Measurements from ENCODE around the gene YY1.

DNA sequence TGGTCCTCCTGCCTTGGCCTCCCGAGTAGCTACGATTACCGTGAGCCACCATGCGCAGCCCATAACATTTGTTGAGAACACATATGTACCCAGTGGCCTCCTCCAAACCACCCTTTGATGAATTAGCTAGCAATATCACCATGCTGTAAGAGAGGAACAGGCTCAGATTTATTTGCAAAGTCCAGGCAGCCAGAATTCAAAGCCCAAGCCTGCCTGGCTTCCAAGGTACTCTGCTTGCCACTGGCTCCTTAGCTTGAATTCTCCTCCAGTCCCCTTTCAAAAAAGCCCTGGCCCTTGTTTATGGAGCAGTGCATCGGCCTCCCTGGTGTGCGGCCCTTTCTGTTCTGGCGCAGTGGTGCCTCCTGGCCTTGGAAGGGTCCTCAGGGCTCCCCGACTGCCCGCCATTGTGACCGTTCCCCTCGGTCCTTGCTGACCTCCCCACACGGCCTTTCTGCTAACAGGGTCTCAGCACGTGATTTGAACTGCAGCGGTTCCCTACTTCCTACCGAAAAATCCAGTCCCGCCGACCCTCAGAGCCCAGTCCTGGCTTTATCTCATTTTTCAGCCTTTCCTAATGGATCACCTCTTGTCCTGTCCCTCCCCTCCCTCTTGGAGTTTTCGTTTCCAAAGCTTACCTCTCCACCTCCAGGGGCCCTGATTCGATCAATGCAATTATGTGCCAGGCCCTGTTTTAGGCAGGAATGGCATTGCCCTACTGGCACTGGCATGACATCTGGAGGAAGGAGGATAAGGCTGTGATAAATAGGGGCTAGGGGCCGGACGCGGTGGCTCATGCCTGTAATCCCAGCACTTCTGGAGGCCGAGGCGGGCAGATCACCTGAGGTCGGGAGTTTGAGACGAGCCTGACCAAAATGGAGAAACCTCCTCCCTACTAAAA, 45.3 kb downstream of the YY1 start:
- TF ChIP-seq, protein P1, sequence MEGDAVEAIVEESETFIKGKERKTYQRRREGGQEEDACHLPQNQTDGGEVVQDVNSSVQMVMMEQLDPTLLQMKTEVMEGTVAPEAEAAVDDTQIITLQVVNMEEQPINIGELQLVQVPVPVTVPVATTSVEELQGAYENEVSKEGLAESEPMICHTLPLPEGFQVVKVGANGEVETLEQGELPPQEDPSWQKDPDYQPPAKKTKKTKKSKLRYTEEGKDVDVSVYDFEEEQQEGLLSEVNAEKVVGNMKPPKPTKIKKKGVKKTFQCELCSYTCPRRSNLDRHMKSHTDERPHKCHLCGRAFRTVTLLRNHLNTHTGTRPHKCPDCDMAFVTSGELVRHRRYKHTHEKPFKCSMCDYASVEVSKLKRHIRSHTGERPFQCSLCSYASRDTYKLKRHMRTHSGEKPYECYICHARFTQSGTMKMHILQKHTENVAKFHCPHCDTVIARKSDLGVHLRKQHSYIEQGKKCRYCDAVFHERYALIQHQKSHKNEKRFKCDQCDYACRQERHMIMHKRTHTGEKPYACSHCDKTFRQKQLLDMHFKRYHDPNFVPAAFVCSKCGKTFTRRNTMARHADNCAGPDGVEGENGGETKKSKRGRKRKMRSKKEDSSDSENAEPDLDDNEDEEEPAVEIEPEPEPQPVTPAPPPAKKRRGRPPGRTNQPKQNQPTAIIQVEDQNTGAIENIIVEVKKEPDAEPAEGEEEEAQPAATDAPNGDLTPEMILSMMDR (IDR thresholded peaks at IDR 0.05): no peak
- TF ChIP-seq EZH2 (IDR thresholded peaks at IDR 0.05): no peak
- no peak for TF ChIP-seq EZH2phosphoT487 (IDR thresholded peaks at IDR 0.05)

All from neural progenitor cell (in vitro differentiated cells).